ENCODE data around the gene C11orf21.

DNA sequence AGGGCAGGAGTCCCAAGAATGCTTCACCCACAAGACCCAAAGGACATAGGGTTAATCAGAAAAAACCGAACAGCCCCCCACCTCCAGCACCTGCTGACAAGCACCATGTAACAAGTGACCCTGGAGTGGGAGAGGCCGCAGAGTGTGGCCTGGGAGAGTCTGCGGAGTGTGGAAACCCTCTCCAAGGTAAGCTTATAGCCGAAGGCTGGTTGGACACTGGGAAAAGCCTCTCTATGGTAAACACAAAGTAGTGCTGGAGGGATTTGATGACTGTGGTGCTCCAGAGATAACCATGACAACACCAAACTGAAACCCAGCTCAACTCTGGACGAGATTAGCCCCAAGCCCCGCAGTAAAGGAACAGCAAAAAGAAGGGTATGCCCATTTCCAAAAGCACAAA, 50.6 kb downstream of the C11orf21 start:
- TF ChIP-seq, protein P1, sequence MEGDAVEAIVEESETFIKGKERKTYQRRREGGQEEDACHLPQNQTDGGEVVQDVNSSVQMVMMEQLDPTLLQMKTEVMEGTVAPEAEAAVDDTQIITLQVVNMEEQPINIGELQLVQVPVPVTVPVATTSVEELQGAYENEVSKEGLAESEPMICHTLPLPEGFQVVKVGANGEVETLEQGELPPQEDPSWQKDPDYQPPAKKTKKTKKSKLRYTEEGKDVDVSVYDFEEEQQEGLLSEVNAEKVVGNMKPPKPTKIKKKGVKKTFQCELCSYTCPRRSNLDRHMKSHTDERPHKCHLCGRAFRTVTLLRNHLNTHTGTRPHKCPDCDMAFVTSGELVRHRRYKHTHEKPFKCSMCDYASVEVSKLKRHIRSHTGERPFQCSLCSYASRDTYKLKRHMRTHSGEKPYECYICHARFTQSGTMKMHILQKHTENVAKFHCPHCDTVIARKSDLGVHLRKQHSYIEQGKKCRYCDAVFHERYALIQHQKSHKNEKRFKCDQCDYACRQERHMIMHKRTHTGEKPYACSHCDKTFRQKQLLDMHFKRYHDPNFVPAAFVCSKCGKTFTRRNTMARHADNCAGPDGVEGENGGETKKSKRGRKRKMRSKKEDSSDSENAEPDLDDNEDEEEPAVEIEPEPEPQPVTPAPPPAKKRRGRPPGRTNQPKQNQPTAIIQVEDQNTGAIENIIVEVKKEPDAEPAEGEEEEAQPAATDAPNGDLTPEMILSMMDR (conservative IDR thresholded peaks at IDR 0.05 in 1 of 2, IDR thresholded peaks at IDR 0.05 in 1 of 2; ENCODE audit: low read depth in 1 of 2, low read length in 2 of 2) = no peak
- no peak for TF ChIP-seq EZH2 (IDR thresholded peaks at IDR 0.05; ENCODE audit: low read length, missing control alignments)
